GM19395 (cell line): ENCODE data around the gene MAP3K1.
"Not testable (repeated sequence)": the region's sequence is repeated elsewhere in the genome, so short reads cannot be mapped to it uniquely, and the experiment has no call there.

Experiments
- ATAC-seq: cut with Tn5 transposase; IDR thresholded peaks from one replicate; pipeline ENCODE4 v1.9.1; 2021; ENCODE audit warnings: mild to moderate bottlenecking, moderate library complexity; ENCODE audit not compliant: unreplicated experiment

Gene MAP3K1

DNA sequence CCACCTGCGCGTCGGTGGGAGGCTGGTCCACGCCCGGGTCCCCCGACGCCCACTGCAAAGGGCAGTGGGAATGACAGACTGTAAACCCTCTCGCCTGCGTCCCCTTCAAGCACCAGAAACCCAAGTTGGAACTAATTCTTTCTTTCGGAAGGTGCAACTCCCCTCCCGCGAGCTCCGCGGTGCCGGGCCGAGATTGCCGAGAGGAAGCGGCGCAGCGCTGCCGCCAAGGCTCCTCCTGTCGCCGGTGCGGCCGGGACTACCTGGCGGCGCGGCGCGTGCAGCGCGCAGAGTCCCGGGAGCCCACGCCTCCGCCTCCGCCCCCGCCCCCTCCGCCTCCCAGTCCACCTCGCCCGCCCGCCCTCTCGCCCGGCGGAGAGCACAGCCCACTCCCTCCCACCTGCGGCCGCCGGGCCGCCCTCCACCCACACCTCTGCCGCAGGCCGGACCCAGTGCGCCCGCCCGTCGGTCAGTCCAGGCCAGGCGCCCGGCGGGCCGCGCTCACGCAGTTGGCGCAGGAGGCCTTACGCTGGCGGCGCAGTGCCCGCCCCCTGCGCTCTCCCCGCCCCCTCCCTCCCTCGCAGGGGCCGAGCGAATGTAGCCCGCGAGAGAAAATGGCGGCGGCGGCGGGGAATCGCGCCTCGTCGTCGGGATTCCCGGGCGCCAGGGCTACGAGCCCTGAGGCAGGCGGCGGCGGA lies at the start of gene MAP3K1:
Gene MAP3K1, plus strand, starts transcription at position 587 of the 695 bp plus-strand sequence. Its CDS starts 25 bp downstream, at position 612.
- peak; percentile 58 for ATAC-seq

DNA sequence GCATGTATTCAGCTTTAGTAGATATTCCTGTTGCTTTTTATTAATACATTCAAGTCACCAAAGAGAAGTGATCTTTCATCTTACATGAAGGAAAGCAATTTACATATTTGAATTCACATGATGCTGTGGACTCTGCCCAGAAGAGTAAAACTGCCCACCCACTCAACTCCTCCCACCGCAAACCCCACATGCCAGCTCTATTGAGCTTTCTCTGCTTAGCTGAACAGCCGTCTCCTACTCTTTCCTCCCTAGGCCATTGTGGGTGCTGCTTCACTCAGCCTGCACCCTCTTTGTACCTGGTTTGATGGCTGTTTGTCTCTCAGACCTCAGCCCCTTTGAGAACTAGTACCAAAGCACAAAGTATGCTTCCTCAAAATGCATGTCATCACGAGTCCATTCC lies 48.4 kb upstream of the MAP3K1 start:
- no peak for ATAC-seq

DNA sequence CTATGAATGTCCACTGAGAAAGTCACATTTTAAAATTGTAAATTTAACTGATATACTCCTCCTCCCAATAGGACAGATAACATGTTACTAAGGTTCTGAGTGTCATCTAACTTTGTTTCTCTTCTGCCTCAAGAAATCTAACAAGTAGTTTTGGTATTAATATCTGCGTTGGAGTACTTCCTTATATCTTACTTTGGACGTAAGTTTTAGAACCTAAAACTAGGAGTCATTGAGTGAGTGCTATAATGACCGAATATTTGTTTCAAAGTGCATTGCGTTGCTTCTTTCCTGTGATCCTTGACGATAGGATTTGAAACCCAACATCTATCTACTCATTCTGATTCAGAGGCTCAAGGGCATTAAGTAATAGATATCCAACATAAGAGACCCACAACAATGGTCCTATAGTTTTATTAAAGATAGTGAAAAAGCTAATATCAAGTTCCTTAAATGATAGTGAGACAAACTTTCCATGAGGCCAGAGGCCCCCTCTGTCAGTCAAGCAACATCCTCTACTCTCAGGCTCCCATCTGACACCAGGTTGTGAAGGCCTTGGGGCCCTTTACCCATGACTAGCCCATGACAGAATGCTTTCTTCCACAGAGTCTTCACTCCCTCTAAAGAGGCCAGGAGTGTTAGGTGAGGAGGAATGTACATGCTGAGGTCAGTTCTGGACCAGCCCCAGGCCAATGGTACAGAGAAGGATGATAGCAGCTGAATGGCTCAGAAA lies 45.3 kb upstream of the MAP3K1 start:
- no peak for ATAC-seq

DNA sequence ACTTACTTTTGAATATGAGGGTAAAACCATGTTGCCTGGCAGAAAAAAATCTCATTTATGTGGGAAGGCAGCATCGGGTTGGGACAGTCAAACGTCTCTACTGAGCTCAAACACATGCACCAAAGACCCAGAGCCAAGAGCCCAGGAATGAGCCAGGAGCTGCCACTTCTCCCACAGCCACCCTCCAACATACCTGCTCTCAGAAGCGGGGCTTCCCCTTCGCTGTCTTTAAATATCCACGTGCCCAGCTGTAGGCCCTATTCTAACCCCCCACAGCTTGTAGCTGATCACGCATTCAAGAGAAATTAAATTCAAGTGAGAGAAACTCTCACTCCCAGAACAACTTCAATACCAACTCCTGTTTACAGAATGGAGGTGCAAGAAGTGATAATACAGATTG lies 42.6 kb upstream of the MAP3K1 start:
- no peak for ATAC-seq

DNA sequence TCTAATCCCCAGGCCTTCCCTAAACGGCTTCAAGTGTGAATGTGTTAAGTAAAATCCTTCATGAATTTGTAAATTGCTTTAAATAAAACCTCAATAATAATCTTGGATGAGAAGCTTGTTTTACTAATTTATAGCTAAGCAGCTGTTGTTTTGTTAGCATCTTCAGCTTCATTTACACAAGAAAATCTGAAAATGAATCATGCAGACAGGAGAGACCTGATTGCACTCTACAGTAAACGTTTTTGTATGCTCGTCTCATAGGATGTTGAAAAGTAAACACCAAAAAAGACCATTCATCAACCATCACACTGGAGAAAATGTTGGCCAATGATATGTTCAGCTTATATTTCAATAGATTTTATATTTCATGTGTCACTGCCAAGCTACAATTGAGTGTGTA lies 40.4 kb upstream of the MAP3K1 start:
- no peak for ATAC-seq

DNA sequence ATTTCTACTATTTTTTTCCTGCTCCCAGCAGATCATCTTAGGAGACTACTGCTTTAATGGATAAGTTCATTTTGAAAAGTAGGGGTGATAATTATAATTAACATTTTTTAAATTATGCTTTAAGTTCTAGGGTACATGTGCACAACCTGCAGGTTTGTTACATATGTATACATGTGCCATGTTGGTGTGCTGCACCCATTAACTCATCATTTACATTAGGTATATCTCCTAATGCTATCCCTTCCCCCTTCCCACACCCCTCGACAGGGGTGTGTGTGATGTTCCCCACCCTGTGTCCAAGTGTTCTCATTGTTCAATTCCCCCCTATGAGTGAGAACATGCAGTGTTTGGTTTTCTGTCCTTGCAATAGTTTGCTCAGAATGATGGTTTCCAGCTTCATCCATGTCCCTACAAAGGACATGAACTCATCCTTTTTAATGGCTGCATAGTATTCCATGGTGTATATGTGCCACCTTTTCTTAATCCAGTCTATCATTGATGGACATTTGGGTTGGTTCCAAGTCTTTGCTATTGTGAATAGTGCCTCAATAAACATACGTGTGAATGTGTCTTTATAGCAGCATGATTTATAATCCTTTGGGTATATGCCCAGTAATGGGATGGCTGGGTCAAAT lies 39.0 kb upstream of the MAP3K1 start:
- not testable (repeated sequence) for ATAC-seq

DNA sequence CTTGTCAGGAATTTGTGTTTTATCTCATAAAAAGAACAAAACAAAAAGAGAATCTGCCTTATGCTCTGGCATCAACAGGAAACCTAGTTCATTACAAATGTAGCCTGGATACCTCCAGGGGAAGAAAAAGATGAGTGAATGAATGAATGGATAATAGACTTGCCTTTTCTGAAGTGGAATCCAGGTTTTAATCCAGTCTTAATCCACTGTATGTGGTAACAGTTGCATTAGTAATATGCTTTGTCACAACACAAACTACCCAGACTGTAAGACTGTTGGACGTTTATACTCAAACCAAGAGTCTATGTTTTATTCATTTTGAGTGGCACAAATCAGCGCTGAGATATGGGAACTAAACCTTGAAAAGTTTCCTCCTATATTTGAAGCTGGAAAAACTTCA lies 32.1 kb upstream of the MAP3K1 start:
- no peak for ATAC-seq

DNA sequence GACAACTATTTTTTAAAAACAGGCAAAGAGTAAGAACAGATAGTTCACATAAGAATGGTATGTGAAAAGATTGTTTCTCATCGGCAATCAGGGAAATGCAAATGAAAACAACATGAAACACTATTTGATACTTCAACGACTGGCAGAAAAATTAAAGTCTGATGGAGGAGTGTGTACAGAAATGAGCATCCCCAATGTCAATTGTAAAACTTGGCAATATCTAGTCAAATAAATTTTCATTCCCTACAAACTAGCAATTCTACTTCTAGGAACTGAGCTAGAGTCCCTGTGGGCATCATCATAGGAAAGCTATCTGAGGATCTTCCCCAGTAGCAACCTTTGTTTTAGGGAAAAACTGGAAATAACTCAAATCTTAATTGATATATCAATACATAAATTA lies 29.0 kb upstream of the MAP3K1 start:
- no peak for ATAC-seq

DNA sequence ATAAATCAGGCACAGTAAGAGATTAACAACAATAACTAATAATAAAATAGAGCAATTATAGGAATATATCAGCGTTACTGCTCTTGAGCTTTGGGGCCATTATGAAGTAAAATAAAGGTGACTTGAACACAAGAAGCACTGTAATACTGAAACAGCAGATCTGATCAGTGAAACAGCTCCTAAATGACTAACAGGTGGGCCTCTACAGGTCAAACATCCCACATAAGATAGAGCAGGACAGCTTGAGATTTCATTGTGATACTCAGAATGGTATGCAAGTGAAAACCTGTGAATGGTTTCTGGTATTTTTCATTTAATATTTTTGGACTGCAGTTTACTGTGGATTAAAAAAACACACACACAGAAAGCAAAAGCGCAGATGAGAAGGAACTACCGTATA lies 24.0 kb upstream of the MAP3K1 start:
- ATAC-seq: peak; percentile 80

DNA sequence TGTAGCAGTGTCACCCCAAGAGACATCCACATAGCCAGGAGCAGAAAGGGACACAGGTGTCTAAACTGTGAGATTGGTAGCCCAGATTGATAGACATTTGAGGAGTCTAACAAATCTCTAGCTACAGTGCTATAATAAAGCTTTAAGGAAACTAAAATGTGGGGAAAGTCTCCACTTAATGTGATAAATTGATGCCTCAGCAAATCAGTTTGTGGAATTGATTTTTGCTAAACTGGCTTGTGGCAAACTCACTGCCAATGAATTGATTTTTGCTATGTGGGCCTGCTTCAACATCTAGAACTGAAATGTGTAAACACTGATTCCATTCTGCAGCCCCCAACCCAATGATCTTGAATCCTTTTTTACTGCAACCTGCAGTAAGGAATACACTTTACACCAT lies 16.8 kb upstream of the MAP3K1 start:
- no peak for ATAC-seq

DNA sequence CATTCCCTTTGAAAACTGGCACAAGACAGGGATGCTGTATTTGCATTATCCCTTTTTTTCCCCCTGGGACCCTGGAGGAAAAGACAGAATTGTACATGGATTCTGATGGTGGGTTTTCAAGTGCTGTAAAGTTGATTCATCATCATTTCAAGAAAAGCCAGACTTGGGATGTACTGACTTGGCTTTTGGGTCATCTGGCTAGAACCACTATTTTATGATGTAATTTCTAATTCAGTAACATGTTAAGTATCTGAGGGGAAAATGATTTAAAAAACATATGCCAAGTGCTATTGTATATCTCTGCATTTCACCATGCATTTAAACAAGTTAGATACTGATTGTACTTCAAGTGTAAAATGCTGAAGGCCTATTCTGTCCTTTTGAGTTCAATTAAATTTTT lies 15.2 kb upstream of the MAP3K1 start:
- ATAC-seq: no peak

DNA sequence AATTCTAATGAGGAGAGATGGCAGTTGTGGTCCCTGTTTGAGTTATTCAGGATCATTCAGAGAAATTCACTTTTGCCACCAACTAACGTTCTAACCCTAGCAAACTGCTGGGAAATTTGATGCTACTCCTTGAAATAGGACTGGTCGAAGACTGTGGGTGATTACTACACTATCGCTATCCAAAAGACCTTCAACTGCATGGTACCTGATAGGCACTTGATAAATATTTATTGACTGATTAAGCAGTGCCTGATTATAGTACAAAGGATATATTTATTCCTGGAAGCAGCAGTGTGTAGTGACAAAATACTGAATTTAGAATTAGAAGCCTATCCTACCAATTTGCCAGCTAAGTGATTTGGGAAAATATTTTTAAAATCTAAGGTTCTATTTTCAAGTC lies 14.1 kb upstream of the MAP3K1 start:
- no peak for ATAC-seq

DNA sequence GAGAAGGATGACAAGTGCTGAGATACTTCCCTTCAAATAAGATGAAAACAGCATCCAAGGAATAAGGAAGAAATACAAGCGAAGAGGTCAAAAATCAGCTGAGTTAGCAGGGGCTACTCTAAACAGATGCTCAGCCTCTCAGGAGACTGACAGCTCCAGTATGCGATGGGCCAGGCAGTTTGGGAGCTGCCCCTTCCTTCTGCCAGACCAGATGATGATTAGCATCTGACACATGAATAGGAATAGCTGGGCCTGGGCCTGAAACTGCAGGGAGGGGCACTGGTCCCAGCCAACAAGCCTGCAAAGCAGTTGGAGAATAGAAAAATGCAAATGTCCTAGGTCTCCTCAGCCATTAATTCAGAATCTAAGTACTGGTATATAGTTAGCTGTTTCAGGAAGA lies 13.1 kb upstream of the MAP3K1 start:
- ATAC-seq: no peak

DNA sequence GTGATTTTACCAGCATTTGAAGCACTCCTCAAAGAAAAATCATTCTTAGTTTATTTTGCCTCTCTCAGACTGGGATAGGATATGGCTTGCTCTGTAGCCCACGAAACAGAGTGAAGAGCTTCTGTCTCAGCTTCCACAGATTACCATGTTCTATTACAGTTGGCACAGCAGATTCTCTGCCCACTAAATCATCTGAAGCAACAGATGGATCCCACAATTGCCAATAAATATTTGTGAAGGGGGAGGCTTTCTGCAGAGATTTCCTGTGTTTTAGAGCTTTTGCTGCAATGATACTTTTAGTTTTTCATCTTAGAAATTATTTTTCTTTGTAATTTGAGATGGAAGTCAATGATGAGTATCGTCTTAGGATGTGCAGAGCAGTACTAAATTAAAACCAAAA lies 12.3 kb upstream of the MAP3K1 start:
- no peak for ATAC-seq

DNA sequence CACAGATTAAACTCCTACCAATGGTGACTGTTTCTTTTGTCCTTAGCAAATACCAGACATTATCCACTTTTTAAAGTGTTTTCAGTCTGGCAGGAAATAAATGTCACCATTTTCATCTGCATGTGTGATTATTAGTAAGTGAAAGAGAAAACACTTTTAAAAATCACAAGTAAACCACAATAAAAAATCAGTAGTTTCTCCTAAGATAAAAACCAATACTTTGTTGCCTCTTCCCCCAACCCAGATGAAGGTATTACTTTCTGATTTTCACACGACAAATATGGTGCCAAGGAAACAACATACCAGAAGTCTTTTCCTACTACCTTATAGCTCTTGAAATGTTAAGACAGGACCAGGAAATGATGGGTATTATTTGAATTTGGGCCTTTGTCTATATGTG lies 11.5 kb upstream of the MAP3K1 start:
- no peak for ATAC-seq

DNA sequence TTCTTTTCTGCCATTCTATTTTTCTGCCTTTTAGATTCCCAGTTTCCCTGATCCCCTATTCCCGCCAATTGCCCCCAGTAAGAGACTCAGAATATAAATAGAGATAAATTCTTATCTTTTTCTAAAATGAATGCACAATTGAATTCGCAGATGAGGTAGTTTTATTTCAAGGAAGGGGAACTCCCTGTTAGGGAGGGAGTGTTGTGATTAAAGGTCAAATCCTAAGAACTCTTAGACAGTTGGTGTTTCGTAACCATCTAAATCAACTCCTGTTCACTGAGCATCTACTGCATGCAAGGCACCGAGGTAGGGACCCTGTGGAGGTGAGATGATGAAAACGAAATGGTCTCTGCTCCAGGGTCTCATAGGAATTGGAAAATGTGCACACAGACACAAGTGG lies 7.7 kb upstream of the MAP3K1 start:
- no peak for ATAC-seq

DNA sequence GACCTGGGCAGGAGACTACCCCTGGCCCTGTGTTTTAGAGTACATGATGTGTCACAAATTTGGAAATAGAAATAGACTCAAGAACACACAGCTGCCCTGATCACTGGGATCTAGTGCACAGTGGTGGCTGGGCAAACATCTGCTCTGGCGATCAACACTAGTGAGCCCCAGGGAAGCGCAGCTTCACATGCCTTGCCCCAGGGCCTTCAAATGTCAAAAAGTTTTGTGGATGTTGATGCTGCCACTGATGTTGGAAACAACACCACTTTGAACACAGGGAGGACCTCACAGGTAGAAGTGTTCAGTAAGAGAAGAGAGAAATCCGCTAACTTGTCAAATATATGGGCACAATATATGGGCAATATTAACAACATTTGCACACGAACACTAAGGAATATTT lies 7.1 kb upstream of the MAP3K1 start:
- no peak for ATAC-seq

DNA sequence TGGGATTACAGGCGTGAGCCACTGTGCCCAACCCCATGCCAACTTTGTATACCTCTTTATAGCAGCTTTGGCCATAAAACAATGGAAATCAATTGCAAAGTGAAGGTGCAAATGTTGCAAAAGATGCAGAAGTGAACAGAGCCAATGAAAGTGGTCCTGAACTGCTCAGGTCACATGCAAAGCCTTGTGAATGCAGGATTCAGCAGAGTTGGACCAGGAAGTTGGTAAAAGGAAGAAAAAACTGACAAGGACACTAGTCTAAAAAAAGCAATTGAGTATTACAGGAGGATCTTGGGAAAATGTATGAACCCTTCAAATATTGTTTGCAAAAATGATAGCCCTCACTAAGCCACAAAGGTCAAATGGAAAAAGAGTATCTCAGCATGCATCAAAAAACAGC lies 4.5 kb upstream of the MAP3K1 start:
- no peak for ATAC-seq

DNA sequence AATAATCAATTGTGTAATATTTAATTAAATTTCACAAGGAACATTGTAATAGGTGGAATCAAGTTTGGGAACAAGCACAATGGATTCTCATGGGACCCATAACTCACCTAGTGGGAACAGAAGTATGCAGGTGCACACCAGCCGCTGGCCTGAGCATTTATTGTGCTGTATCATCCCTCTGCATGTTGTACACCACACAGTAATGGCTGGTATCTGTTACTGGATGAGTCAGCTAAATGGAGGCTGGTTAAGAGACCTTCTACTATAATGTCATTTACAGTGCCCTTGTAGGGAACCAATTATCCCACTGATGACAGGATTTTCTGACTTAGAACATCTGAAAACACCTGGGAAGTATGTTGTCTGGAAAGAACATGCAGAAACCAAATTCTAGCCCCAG lies 3.2 kb upstream of the MAP3K1 start:
- no peak for ATAC-seq

DNA sequence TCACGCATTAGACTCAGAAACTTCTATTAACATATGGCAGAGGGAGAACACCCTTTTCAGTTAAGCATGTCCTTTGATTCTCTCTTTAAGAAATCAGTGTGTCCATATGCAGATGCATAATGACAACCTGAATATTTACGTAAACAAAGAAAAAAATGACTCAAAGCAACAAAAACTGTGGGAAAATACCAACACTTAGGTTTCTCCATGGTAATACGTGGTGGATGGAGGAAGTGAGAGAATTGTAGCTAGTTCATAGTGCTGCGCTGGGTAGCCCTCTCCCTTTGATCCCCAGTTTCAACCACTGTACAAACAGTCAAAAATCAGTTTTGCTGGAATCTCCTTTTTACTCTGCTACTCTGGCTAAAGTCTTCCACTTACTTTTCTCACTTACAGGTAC lies 2.0 kb upstream of the MAP3K1 start:
- no peak for ATAC-seq

DNA sequence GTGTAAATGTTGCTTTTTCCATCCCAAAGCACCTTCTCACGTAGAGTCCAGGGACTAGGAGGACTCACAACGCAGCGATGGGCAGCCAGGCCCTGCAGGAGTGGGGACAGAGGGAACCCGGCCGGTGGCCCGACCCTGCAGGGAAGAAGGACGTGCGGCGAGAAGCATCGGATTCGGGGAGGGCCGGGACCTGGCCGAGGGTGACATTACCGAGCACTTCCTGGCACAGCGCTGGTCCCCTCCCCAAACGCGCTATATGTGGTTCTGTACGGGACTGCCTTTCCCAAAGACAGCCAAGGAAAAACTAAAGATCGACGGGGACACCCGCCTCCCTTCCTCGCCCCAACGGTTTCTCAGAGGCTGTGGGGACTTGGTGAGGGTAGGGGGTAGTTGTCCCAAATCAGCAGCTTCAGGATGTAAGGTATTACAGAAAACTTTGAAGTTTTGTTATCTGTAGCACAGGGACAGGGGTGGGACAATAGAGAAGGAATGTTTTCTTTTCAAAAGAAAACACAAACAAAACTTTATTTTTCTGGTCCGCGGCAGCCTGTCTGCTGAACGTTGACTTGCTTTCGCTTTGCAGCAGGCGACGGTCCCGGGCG lies 887 bp upstream of the MAP3K1 start:
- ATAC-seq: peak; percentile 0
